Suprapubic skin (tissue), 4 donors: ENCODE data around the gene ICA1.

ENCODE experiments used
- CTCF ChIP-seq, 2 donors: fragments of 200-600 bp in 1 of 2; fragments of 450-650 bp in 1 of 2; sonication (generic) in 1 of 2; IDR thresholded peaks; one replicate each; pipeline ENCODE4 v1.5.1; 2016 to 2019; ENCODE audit warnings: antibody characterized with exemption in 2 of 2, mild to moderate bottlenecking in 1 of 2, moderate library complexity in 1 of 2
- EP300 ChIP-seq: sonication (generic); formaldehyde crosslinking; IDR thresholded peaks from one replicate; pipeline ENCODE4 v1.6.1; 2017; ENCODE audit warnings: antibody characterized with exemption
- POLR2A ChIP-seq, 2 donors: fragments of 450-650 bp; IDR thresholded peaks; one replicate each; pipeline ENCODE4 v1.6.1; 2017; ENCODE audit warnings: antibody characterized with exemption in 2 of 2, mild to moderate bottlenecking in 2 of 2, moderate library complexity in 2 of 2
- POLR2AphosphoS5 ChIP-seq, 3 donors: sonication (generic); formaldehyde crosslinking; IDR thresholded peaks; one replicate each; pipeline ENCODE4 v1.6.1; 2017; ENCODE audit warnings: antibody characterized with exemption in 3 of 3

DNA sequence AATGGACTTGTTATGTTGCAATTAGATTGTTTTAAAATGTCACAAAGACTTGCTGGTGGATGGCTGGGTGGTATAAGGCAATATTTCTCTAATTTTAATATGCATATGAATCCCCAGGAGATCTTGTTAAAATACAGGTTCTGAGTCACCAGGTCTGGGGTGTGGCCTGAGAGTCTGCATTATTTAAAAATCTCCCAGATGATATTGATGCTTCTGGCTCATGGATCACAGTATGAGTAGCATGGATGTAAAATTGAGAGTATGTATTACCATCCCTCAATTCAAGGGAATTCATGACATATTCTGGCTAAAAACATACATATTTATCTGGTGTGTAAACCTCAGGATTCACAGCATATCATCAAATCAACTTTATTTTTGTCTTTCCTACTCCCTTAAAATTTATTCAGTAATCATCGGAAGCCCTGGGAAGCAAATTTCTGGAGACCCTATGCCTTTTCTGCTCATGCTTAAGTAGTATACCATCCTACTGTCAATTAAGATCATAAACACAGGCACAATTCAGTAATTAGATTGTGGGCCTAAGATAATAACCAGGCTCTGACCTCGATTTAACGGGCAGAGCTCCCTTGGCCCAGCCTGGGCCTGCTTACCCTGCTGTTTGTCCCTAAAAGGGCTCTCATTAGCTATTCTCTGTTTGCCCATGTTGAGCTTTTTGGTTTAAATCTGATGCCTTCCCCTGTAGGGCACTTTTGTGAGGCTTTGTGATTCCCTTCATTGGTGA lies 29.6 kb upstream of the ICA1 start:
- TF ChIP-seq POLR2A (IDR thresholded peaks at IDR 0.05) (no peak), CTCF (IDR thresholded peaks at IDR 0.05) (no peak), EP300 (no peak), POLR2AphosphoS5 (IDR thresholded peaks at IDR 0.05) (no peak)
